Stimulated activated CD8-positive, alpha-beta memory T cell treated with anti-CD3 and anti-CD28 coated beads, Interleukin-7, amount 100 ng/mL, for 48 hours (primary cell): ENCODE results near the gene NT5C2.

ENCODE experiments used
- DNase-seq, 2 donors: peaks; one replicate each; pipeline ENCODE4 v3.0.0-alpha.2; 2020; ENCODE audit warnings: low read depth in 1 of 2; ENCODE audit errors: extremely low read depth in 1 of 2

Gene NT5C2

DNA sequence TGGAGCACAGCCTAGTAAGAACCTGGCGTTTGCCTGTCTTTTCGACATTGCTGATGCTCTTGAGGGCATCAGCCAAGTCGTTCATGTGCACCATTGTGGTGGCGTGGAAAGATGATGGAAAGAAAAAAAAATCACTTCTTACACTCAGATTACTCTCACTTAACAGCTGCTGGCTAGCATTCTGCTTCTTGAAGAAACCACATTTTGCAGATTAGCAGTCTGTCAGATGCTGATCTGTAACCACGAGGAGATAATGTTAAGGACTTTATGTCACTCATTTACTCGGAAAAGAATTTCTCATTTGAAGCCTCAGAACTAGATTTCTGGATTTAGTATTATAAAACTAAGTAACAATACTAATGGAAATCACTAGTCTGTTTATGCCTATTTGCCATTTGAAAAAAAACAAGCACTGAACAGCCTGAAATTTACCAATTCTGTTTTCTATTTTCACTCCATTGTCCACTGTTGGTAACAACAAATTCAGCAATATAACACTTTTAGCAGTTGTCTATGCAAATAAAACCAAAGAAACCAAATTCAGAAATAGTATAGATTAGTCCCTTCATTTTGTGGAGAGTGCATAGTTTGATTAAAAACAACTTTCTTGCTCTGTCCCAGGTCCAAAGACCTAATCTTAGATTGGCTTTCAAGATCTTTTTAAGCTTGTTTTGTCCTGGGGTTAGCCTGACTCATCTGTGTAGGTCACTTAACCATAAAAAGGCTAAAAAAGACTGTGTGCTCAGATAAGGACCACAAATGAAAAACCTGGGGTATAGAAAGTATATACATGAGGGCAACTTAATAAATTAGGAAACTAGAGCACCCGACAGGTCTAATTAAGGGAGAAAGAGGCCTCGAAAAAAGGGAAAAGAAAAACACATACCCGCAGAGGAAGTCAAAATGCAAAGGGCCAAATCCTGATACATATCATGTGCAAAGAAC is 67.5 kb downstream of the NT5C2 start:
- no peak for DNase-seq

DNA sequence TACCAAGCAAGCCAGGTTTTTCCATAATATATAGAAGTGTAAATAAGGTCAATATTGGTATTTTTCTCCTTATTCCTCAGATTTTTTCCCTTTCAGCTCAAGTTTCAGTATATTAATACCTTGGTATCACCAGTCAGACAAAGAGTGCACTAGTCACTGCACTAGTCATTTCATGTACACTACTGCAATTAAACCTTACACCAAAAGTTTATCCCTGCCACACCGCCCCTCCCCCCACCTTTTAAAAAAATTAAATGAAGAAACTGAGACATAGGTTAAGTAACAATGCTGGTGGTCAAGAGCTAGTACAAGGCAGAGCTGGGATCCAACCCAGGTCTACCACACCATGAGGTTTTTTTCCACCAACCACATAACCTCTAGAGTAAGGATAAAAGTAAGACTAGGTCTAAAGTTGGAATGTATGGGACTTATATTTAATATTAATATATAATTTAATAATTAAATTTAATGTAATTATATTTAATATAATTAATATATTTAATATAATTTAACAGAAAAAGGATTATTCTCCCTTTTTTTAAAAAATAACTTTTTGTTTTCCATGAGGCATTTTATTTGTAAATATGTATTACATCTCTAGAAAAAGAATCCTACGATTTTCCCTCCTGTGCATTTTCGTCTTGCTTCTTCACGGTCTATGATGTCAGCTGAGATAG is 68.5 kb downstream of the NT5C2 start:
- no peak for DNase-seq

DNA sequence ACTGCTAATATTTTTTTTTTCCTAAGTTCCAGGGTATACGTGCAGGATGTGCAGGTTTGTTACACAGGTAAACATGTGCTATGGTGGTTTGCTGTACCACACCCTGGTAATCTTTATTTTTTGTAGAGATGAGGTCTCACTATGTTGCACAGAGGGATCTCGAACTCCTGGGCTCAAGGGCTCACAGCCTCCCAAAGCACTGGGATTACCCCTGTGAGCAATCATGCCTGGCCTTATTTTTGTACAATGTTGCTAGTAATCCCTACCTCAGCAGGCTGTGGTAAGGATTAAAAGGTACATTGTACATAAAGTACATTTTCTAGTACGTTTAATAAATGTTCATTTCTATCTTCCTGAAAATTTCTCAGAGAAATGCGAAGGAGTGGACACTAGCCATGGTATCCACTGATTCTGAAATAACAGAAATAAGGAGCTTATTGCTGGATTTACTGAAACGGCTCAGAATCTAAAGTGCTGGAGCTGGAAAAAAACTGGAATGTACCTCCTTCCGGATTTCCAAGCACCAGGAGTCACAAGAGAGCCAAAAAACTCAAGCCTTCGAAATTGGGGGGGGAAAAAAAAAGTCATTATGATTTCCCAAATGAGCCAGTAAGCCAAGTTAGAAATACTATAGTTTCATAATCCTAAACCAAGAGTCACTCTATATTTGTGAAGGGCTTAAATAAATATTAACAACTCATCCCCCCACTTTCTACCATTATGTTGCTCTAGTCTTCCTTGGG is 69.6 kb downstream of the NT5C2 start:
- no peak for DNase-seq

- DNase-seq: no peak
These were observed 71.9 kb downstream of the NT5C2 start for GRCh38 chr10:103120977-103121735.

- no peak for DNase-seq
These were observed 72.5 kb downstream of the NT5C2 start for GRCh38 chr10:103120546-103120945.

- no peak for DNase-seq
These were observed 75.8 kb downstream of the NT5C2 start for GRCh38 chr10:103117247-103117646.

DNA sequence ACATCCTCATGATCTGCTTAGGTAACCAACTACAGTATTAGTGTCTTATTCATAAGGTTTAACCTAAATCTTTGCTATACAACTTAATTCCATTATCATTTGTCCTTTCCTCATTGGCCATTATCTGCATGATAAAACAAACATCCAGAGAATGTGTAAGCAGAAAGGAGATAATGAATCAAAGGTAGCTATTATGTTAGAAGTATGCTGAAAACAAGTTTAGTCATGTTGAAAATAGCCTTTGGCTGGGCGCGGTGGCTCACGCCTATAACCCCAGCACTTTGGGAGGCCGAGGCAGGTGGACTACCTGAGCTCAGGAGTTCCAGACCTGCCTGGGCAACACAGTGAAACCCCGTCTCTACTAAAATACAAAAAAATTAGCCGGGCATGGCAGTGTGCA is 78.2 kb downstream of the NT5C2 start:
- DNase-seq: no peak

DNA sequence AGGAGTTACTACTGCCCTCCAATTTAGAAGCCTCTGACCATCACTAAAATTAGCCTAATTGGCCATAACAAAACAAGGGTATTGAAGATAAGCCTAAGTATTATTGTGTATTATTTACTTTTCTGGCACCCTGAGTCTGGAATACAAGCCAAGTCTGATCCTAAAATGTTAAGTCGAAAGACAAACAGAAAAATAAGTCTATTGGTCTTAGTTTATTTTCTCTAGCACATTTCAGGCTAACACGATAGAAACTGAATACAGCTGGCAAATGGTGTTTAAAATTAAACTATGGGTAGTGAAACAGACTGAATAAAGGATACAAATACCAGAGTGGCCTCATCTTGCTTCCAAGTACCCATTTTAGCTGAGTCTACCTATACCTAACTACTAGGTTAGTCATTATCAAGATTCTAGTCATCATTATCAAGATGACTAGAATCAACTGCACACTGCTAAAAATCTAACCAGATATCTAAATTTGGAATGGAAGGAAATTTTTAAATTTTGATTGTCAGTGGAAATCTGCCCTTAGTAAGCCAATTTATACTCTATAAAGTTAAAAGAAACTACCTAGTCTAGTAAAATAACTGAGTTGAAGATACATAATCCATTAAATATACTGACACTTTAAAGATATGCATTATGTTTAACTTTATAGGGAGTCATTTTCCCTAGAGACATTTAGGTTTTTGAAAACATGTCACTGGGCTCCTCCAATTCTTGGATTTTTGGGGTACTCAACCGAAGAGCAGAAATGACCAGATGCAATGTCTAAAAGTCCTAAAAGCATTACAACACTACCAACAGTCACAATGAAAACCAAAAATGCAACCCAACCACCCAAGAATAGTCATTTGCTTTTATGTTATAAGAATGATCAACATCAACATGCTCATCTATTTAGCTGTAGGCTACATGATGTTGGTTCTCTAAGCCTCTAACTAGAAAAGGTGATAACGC is 80.9 kb downstream of the NT5C2 start:
- DNase-seq: no peak

- DNase-seq: no peak
These were observed 81.8 kb downstream of the NT5C2 start for GRCh38 chr10:103111031-103111917.

- no peak for DNase-seq
These were observed 82.7 kb downstream of the NT5C2 start for GRCh38 chr10:103110407-103110806.

- no peak for DNase-seq
These were observed 83.3 kb downstream of the NT5C2 start for GRCh38 chr10:103109821-103110220.

DNA sequence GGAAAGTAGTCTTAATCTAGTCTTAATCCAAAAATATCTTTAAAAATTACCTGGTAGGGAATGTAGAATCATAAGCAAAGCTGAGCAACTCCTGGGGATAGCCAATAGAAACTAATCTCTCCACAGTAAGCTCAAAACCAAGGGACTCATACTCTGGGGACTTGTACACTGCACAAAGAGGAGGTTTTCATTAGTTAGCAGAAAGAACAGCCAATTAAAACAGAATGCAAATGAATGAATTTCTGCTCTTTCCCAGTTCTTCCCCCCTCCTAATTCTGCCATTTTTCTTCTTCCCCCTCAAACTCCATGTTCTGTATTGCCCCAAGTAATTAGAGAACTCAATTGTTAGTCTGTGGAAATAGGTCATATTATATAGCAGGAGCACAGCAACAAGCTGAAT is 86.5 kb downstream of the NT5C2 start:
- no peak for DNase-seq

DNA sequence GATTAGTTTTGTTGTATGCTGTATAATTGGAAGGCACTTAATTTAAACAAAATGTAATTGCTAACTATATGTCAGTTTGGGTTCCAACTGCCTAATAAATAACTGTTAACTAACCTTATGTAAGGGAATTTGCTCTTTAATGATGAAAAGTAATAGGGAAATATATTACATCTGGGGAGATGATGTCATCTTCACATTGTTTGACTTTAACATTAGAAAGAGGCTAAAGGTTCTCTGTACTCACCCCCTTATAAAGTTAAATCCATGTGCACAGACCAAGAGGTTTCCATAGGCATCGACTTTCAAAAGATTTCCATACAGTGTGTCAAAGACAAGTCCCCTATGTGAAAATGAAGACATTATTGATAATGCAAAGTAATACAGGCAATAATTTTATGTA is 87.6 kb downstream of the NT5C2 start:
- no peak for DNase-seq

DNA sequence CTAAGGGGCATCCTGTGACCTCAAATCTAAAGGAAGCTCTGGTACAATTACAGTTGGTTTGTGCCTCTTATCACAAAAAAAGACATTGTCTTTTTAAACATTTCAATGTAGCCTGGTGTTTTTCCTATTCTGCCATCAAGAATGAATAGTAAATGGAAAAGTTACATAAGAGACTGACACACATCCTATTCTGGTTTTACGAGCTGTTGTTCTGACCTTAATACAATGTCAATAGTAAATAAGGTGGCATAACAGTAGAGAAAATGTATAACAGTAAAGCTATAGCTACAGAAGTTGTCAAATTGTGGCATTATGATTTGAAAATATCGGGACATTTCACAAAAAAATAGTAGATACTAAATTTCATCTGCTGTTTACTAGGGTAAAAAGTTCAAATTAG is 88.4 kb downstream of the NT5C2 start:
- DNase-seq: no peak

GRCh38 chr10:103103989-103104388 is 89.1 kb downstream of the NT5C2 start:
- no peak for DNase-seq

DNA sequence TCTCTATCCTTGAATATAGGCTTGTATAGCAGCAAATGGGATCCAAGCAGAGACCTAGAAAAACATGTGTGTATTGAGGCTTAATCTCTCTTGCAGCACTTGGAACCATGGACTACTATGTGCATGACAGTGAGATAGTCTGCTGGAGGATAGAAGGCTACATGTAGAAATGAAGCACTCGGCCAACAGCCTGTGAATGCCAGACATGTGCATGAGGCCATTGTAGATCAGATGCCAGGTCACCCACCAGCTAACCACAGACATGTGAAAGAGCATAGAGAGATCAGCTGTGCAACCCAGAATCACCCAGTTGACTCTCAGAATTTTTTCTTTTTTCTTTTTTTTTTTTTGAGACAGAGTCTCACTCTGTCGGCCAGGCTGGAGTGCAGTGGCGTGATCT is 90.9 kb downstream of the NT5C2 start:
- no peak for DNase-seq

- no peak for DNase-seq
These were observed 92.5 kb downstream of the NT5C2 start for GRCh38 chr10:103100620-103101019.

GRCh38 chr10:103098240-103098639 is 94.8 kb downstream of the NT5C2 start:
- no peak for DNase-seq

- no peak for DNase-seq
These were observed 96.9 kb downstream of the NT5C2 start for GRCh38 chr10:103096130-103096529.
